OCI-LY7 (cell line): ENCODE results near the gene ALLC. TPM values are rescaled to one million over a fixed set of nuclear protein-coding genes. Genes with fewer than 3 reads are reported as not detected.

Experiments used
- BruUV-seq: library from RNA; stranded (reverse); fragments of 400-500 nt; replicated peaks from 2 replicates; lab custom pipeline; 2021; lab: Mats Ljungman, UMichigan
- CTCF ChIA-PET: fragments of 300-600 bp; sonication (Branson Sonifier 250); formaldehyde crosslinking; loops from one replicate; lab custom pipeline; 2022; ENCODE audit warnings: antibody characterized with exemption; ENCODE audit not compliant: unreplicated experiment; lab: Charles Lee
- POLR2A ChIA-PET: fragments of 300-600 bp; sonication (Branson Sonifier 250); formaldehyde crosslinking; loops from one replicate; lab custom pipeline; 2022; ENCODE audit warnings: antibody characterized with exemption; lab: Charles Lee
- DNase-seq: peaks from one replicate; pipeline ENCODE4 v3.0.0-alpha.2; 2015; ENCODE audit warnings: low spot score
- H2AFZ ChIP-seq: fragments of 200-600 bp; sonication (generic), shearing (Covaris generic); 2 replicates; pipeline ENCODE4 v1.6.1; 2014; ENCODE audit warnings: mild to moderate bottlenecking, antibody characterized with exemption, low read length, moderate library complexity
- H3K27ac ChIP-seq: fragments of 200-600 bp; sonication (generic); 2 replicates; pipeline ENCODE4 v1.5.1; 2014; ENCODE audit warnings: mixed run types, low read depth, mild to moderate bottlenecking, moderate library complexity, low read length, inconsistent platforms; ENCODE audit not compliant: poor library complexity, severe bottlenecking
- H3K36me3 ChIP-seq: fragments of 200-600 bp; sonication (generic); 2 replicates; pipeline ENCODE4 v1.6.1; 2014; ENCODE audit warnings: mild to moderate bottlenecking, antibody characterized with exemption, low read length, moderate library complexity, mixed read lengths; ENCODE audit not compliant: insufficient read depth
- H3K4me1 ChIP-seq: fragments of 200-600 bp; sonication (generic); 2 replicates; pipeline ENCODE4 v1.5.1; 2014; ENCODE audit warnings: mild to moderate bottlenecking, low read length; ENCODE audit not compliant: insufficient read depth, poor library complexity, severe bottlenecking
- H3K4me2 ChIP-seq: fragments of 200-600 bp; sonication (generic); 2 replicates; pipeline ENCODE4 v1.6.1; 2014; ENCODE audit warnings: mild to moderate bottlenecking, low read length
- H3K4me3 ChIP-seq: fragments of 200-600 bp; sonication (generic); 2 replicates; pipeline ENCODE4 v1.5.1; 2014; ENCODE audit warnings: mild to moderate bottlenecking, low read depth, low read length; ENCODE audit not compliant: poor library complexity, severe bottlenecking
- H3K79me2 ChIP-seq: fragments of 200-600 bp; sonication (generic); 2 replicates; pipeline ENCODE4 v1.6.1; 2016; ENCODE audit warnings: low read depth, mild to moderate bottlenecking, low read length, moderate library complexity, mixed read lengths; ENCODE audit not compliant: insufficient read depth
- H3K9me2 ChIP-seq: fragments of 200-600 bp; sonication (generic); 2 replicates; pipeline ENCODE4 v1.6.1; 2016; ENCODE audit warnings: mild to moderate bottlenecking, low read length, mixed read lengths; ENCODE audit not compliant: insufficient read depth
- H3K9me3 ChIP-seq: fragments of 200-600 bp; sonication (generic); 2 replicates; pipeline ENCODE4 v1.6.1; 2014; ENCODE audit warnings: mild to moderate bottlenecking, mixed run types, low read length, mixed read lengths
- H4K20me1 ChIP-seq: fragments of 200-600 bp; sonication (generic); 2 replicates; pipeline ENCODE4 v1.6.1; 2014; ENCODE audit warnings: mild to moderate bottlenecking, antibody characterized with exemption, low read length, moderate library complexity, mixed read lengths; ENCODE audit not compliant: insufficient read depth
- CTCF ChIP-seq: fragments of 200-600 bp; sonication (generic); conservative IDR thresholded peaks from 2 replicates; pipeline ENCODE4 v1.5.1; 2014; ENCODE audit warnings: mild to moderate bottlenecking, antibody characterized with exemption, low read length, moderate library complexity, mixed read lengths
- EZH2phosphoT487 ChIP-seq: fragments of 200-600 bp; sonication (generic); IDR thresholded peaks from 2 replicates; pipeline ENCODE4 v1.6.1; 2018; ENCODE audit warnings: low read depth, borderline replicate concordance, mild to moderate bottlenecking, mixed run types, antibody characterized with exemption, low read length, moderate library complexity, mixed read lengths
- intact Hi-C: fragments of 100-400 bp; cut with micrococcal nuclease; formaldehyde crosslinking; loops from one replicate; pipeline ENCODE4 v1.10.0; 2022; ENCODE audit not compliant: unreplicated experiment
- total RNA-seq, 2 experiments: library from RNA; depleted of rRNA in 1 of 2; stranded (reverse); fragments of >200 nt in 1 of 2; shearing (Covaris generic) in 1 of 2; gene quantifications; 2 replicates each; pipeline ENCODE4 v1.2.3, GENCODE V29; 2014 to 2022

Gene ALLC
- total RNA-seq, 2 experiments from 2014 or later = not detected

GRCh38 chr2:3718679-3719078 lies 60.7 kb downstream of the ALLC start:
- intact Hi-C loops = no loop called here
- H3K4me1 ChIP-seq = no peaks in the 10 kb centered on the region
- H3K79me2 ChIP-seq = no peaks in the 10 kb centered on the region
- H3K4me2 ChIP-seq = no peak overlapping the region
- no peaks in the 10 kb centered on the region for H3K9me2 ChIP-seq
- CTCF ChIA-PET = no interaction called here
- POLR2A ChIA-PET = no interaction called here
- no peak overlapping the region for H3K4me3 ChIP-seq
- no TSS peak for BruUV-seq
- H3K36me3 ChIP-seq = no peaks in the 10 kb centered on the region
- H3K27ac ChIP-seq = no peak overlapping the region
- no peak overlapping the region for H2AFZ ChIP-seq
- H3K9me3 ChIP-seq = no peaks in the 10 kb centered on the region
- TF ChIP-seq CTCF = no peak
- no peak for TF ChIP-seq EZH2phosphoT487
- no peaks in the 10 kb centered on the region for H4K20me1 ChIP-seq
- DNase-seq = no peak

GRCh38 chr2:3725002-3725401 lies 67.0 kb downstream of the ALLC start:
- H3K9me3 ChIP-seq = no peaks in the 10 kb centered on the region
- no peaks in the 10 kb centered on the region for H3K4me1 ChIP-seq
- intact Hi-C loops = loop anchor here (5.0 kb wide), 1 partner anchor 102 kb away; no protein-coding TSS in a partner anchor
- DNase-seq = no peak
- H3K79me2 ChIP-seq = no peaks in the 10 kb centered on the region
- H3K4me3 ChIP-seq = no peak overlapping the region
- BruUV-seq = no TSS peak
- no peaks in the 10 kb centered on the region for H4K20me1 ChIP-seq
- POLR2A ChIA-PET = no interaction called here
- TF ChIP-seq CTCF (no peak), EZH2phosphoT487 (no peak)
- no peaks in the 10 kb centered on the region for H3K36me3 ChIP-seq
- CTCF ChIA-PET = no interaction called here
- no peak overlapping the region for H3K27ac ChIP-seq
- H3K4me2 ChIP-seq = no peak overlapping the region
- H2AFZ ChIP-seq = no peak overlapping the region
- H3K9me2 ChIP-seq = no peaks in the 10 kb centered on the region

- no peak overlapping the region for H2AFZ ChIP-seq
- no peak for DNase-seq
- no peak overlapping the region for H3K4me3 ChIP-seq
- no peaks in the 10 kb centered on the region for H3K4me1 ChIP-seq
- BruUV-seq = no TSS peak
- intact Hi-C loops = loop anchor here (5.0 kb wide), 1 partner anchor 102 kb away; no protein-coding TSS in a partner anchor
- no peaks in the 10 kb centered on the region for H3K9me2 ChIP-seq
- no peaks in the 10 kb centered on the region for H3K36me3 ChIP-seq
- no peak overlapping the region for H3K27ac ChIP-seq
- POLR2A ChIA-PET = no interaction called here
- H3K79me2 ChIP-seq = no peaks in the 10 kb centered on the region
- no peaks in the 10 kb centered on the region for H4K20me1 ChIP-seq
- TF ChIP-seq EZH2phosphoT487 (no peak), CTCF (no peak)
- CTCF ChIA-PET = no interaction called here
- H3K9me3 ChIP-seq = no peaks in the 10 kb centered on the region
- H3K4me2 ChIP-seq = no peak overlapping the region
Observed at GRCh38 chr2:3725458-3726250, 67.7 kb downstream of the ALLC start.
